Spleen (tissue), 7 donors: Measurements from ENCODE around the gene ITGB2.

Experiments used
- CTCF ChIP-seq, 11 experiments: fragments of 200-600 bp in 7 of 11; fragments of 450-650 bp in 4 of 11; sonication (generic) in 4 of 11; IDR thresholded peaks in 8 of 11; conservative IDR thresholded peaks in 3 of 11; 1 replicate in 7 of 11; 2 replicates in 4 of 11; pipeline versions ENCODE4 v1.4.0 to v1.8.0; 2016 to 2021; ENCODE audit warnings: antibody characterized with exemption in 11 of 11, inconsistent platforms in 4 of 11, mild to moderate bottlenecking in 1 of 11
- POLR2A ChIP-seq, 3 donors: fragments of 450-650 bp; IDR thresholded peaks; one replicate each; pipeline ENCODE4 v1.5.1; 2017; ENCODE audit warnings: antibody characterized with exemption in 3 of 3, mild to moderate bottlenecking in 1 of 3
- POLR2AphosphoS5 ChIP-seq, 3 donors: sonication (generic); formaldehyde crosslinking; IDR thresholded peaks; one replicate each; pipeline ENCODE4 v1.5.1; 2017; ENCODE audit warnings: antibody characterized with exemption in 3 of 3
- donor health status: DM: no; HTN: no; CAD: no; lungs with moderate emphysema.
- donor health status: DM: no; HTN: no; CAD: no.
- donor health status: DM: no; HTN: no; CAD: no.

- no peak for TF ChIP-seq POLR2AphosphoS5 (IDR thresholded peaks at IDR 0.05)
- no peak for TF ChIP-seq CTCF (IDR thresholded peaks at IDR 0.05 in 8 of 11, conservative IDR thresholded peaks at IDR 0.05 in 3 of 11)
- TF ChIP-seq POLR2A (IDR thresholded peaks at IDR 0.05), result no peak
Measured at GRCh38 chr21:44954281-44954771, 33.6 kb upstream of the ITGB2 start.
